DMS114 treated with DMSO at 0.1 percent for 48 hours (cell line): Measurements from ENCODE around the gene SDR42E2.

Source experiments
- DNase-seq: peaks from one replicate; lab custom pipeline; 2025; ENCODE audit not compliant: unreplicated experiment; lab: John Stamatoyannopoulos, UW

SDR42E2 gene

DNA sequence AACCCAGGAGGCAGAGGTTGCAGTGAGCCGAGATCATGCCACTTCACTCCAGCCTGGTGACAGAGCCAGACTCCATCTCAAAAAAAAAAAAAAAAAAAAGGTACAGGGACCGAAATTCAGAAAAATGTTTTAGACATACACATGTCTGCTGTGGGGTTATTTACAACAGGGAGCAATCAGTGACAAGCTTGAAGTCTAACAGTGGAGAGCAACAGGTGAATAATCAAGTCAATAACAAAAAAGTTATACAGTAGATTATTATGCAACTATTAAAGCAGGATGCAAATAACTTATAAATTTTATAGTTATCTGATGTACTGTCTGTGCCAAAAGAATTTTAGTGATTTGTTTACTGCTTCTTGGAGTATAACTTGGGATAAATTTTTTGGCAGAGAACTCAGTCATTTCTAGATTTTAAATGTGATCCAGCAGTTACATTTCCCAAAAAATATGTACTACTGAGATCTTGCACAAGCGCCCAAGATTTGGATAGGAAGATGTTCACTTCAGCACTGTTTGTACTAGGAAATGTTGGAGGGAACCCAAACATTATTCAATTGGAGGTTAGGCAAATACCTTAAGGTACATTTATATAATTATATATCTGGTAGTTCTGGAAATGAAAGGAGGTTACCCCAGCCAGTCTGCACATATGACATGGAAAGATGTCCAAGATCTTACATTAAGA lies 77.9 kb downstream of the SDR42E2 start:
- DNase-seq = no peak
